ENCODE data around the gene OR4D2.

GRCh38 chr17:58165981-58166380 lies 801 bp upstream of the OR4D2 start:
- TF ChIP-seq EZH2 (IDR thresholded peaks at IDR 0.05; ENCODE audit: borderline replicate concordance, insufficient read depth, low read length, poor library complexity, severe bottlenecking) (no peak), CTCF (IDR thresholded peaks at IDR 0.05; ENCODE audit: poor library complexity, severe bottlenecking) (no peak), TAF1 (IDR thresholded peaks at IDR 0.05; ENCODE audit: low read depth) (no peak), EP300 (conservative IDR thresholded peaks at IDR 0.05; ENCODE audit: poor library complexity, severe bottlenecking) (no peak), POLR2AphosphoS5 (IDR thresholded peaks at IDR 0.05) (no peak), RAD21 (conservative IDR thresholded peaks at IDR 0.05) (no peak), REST (IDR thresholded peaks at IDR 0.05; ENCODE audit: borderline replicate concordance) (no peak), MXI1 (conservative IDR thresholded peaks at IDR 0.05; ENCODE audit: poor library complexity, severe bottlenecking) (no peak)

Data from neural cell (in vitro differentiated cells).